ENCODE data around the gene TYW3.

The TYW3 gene

GRCh38 chr1:74732960-74733603, at the start of gene TYW3, which contains the start of gene CRYZ:
Gene TYW3, plus strand, starts transcription at chr1:74733152. Its CDS starts 93 bp downstream, at chr1:74733245.
Gene CRYZ, minus strand, starts transcription at chr1:74733050. Its CDS starts 8,229 bp downstream, at chr1:74724821.
- DNase-seq (ENCODE audit: low read depth) = peak; percentile 93
- peak within 1 kb of the TSS; percentile 83 for H3K4me3 ChIP-seq (ENCODE audit: control insufficient read depth, low read depth, low read length)
- no peak for TF ChIP-seq CTCF (conservative IDR thresholded peaks at IDR 0.05; ENCODE audit: control insufficient read depth, insufficient read depth, low read depth, low read length)

DNA sequence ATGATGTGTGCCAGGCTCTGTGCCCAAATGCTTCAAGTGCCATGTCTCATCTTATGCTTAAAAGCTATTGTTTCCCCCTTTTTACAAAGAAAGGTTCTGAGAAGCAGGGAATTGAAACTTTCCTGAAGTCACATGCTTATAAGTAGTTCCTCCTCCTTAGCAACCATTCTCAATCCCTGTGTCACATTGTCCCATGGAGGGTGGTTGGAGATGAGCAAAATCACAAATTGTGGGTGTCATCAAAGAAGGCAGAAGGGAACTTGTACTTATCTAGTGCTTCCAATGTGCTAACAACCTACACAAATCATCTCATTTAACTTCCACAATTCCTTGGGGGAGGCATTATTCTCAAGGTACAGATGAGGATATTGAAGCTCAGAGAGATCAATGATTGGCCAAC, 49.3 kb upstream of the TYW3 start:
- no peak for DNase-seq (ENCODE audit: low read depth)
- no peak overlapping the region for H3K4me3 ChIP-seq (ENCODE audit: control insufficient read depth, low read depth, low read length)
- no peak for TF ChIP-seq CTCF (conservative IDR thresholded peaks at IDR 0.05; ENCODE audit: control insufficient read depth, insufficient read depth, low read depth, low read length)

DNA sequence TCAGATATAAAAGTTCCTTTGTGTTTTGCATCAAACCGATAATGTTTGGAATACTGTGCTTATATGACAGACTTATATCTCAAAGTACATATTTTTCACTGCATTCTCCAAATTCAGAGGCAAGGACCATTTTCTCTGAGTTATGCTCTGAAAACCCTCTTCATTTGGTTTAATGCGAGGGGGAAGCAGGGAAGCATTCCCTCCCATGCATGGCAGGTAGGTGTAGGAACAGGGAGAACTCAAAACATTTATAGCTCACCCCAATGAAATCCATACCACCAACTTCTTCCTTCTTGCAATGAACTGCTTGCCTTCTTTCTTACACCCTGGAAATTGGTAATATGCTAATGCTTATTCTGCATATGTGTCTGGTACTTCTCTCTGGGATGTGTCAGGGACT, 48.7 kb upstream of the TYW3 start:
- DNase-seq (ENCODE audit: low read depth) = no peak
- no peak for TF ChIP-seq CTCF (conservative IDR thresholded peaks at IDR 0.05; ENCODE audit: control insufficient read depth, insufficient read depth, low read depth, low read length)
- H3K4me3 ChIP-seq (ENCODE audit: control insufficient read depth, low read depth, low read length) = no peak overlapping the region

DNA sequence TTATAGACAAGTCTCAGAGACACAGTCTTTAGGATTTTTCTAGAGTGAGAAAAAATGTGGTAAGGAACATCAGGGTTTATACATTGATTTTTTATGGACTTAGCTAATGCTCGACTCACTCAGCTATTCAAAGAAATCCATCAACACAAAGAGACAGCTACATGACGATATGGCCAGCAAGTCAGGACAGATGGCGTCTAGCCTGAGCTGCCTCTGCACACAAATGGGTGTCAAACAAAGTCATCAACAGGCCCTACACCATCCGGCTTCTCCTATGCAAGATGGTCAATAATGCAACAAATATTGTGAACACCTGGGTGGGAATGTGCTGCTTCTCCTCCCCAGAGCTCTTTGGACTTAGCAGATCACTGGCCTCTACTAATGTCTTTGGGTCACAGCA, 46.0 kb upstream of the TYW3 start:
- no peak overlapping the region for H3K4me3 ChIP-seq (ENCODE audit: control insufficient read depth, low read depth, low read length)
- TF ChIP-seq CTCF (conservative IDR thresholded peaks at IDR 0.05; ENCODE audit: control insufficient read depth, insufficient read depth, low read depth, low read length) = no peak
- DNase-seq (ENCODE audit: low read depth) = no peak

DNA sequence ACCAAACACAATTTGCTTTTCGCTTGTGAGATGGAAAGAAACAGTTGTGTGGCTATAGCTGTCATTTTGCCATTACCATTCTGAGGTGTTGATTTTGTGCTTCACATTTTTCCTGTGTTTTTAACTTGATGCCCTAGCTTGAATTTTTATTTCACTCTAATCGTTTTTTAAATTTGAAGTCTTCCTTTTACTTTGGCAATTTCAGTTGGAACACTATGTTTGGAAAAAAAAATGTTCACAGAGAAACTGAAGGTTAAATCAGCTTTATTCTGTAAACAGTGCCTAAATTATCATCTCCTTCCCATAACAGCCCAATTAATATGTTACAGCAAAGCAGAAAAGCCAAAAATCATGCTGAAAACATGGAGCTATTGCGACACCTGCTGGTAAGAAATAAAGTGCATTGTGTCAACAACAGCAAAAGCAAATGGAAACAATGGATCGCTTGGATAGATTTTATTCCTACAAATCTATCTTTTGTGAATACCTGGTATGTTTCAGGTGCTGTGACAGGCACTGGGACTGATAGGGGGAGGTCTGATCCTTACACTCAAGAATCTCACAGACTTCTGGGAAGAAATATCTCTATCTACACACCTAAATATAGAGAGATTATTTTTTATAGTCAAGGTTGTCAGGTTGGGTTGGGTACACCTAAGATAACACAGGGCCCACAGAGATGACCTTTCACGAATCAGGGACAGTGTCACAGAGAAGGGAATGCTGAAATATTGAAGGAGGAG, 43.2 kb upstream of the TYW3 start:
- DNase-seq (ENCODE audit: low read depth) = peak; percentile 67
- TF ChIP-seq CTCF (conservative IDR thresholded peaks at IDR 0.05; ENCODE audit: control insufficient read depth, insufficient read depth, low read depth, low read length) = peak; percentile 90
- H3K4me3 ChIP-seq (ENCODE audit: control insufficient read depth, low read depth, low read length) = no peak overlapping the region

GRCh38 chr1:74690364-74690696, 42.6 kb upstream of the TYW3 start:
- no peak for TF ChIP-seq CTCF (conservative IDR thresholded peaks at IDR 0.05; ENCODE audit: control insufficient read depth, insufficient read depth, low read depth, low read length)
- H3K4me3 ChIP-seq (ENCODE audit: control insufficient read depth, low read depth, low read length) = no peak overlapping the region
- DNase-seq (ENCODE audit: low read depth) = no peak
